KMS-11 (cell line): Measurements from ENCODE around the gene ZBTB7C.

Experiments
- H2AFZ ChIP-seq: fragments of 200-600 bp; sonication (generic); 2 replicates; pipeline ENCODE4 v1.6.1; 2016; ENCODE audit warnings: antibody characterized with exemption, mixed run types, low read depth
- H3K27ac ChIP-seq: fragments of 200-600 bp; sonication (generic); 2 replicates; pipeline ENCODE4 v1.6.1; 2016; ENCODE audit warnings: mild to moderate bottlenecking, mixed run types
- H3K27me3 ChIP-seq: fragments of 200-600 bp; sonication (generic); 2 replicates; pipeline ENCODE4 v1.6.1; 2017; ENCODE audit warnings: mild to moderate bottlenecking, low read depth, mixed run types, moderate library complexity; ENCODE audit not compliant: insufficient read depth
- H3K36me3 ChIP-seq: fragments of 200-600 bp; sonication (generic); 2 replicates; pipeline ENCODE4 v1.6.1; 2017; ENCODE audit warnings: mild to moderate bottlenecking, mixed run types; ENCODE audit not compliant: insufficient read depth
- H3K4me1 ChIP-seq: fragments of 200-600 bp; sonication (generic); 2 replicates; pipeline ENCODE4 v1.6.1; 2016; ENCODE audit warnings: mild to moderate bottlenecking, low read depth, mixed run types; ENCODE audit not compliant: poor library complexity, severe bottlenecking
- H3K4me2 ChIP-seq: fragments of 200-600 bp; sonication (generic); 2 replicates; pipeline ENCODE4 v1.7.0; 2016; ENCODE audit warnings: mild to moderate bottlenecking, mixed run types
- H3K4me3 ChIP-seq: fragments of 200-600 bp; sonication (generic); IDR thresholded peaks from 2 replicates; pipeline ENCODE4 v1.6.1; 2017; ENCODE audit warnings: low read depth, low read length, mixed read lengths; ENCODE audit not compliant: insufficient read depth
- H3K79me2 ChIP-seq: fragments of 200-600 bp; sonication (generic); 2 replicates; pipeline ENCODE4 v1.6.1; 2016; ENCODE audit warnings: low read depth, mixed run types; ENCODE audit not compliant: insufficient read depth
- H3K9ac ChIP-seq: fragments of 200-600 bp; sonication (generic); 2 replicates; pipeline ENCODE4 v1.6.1; 2016; ENCODE audit warnings: mild to moderate bottlenecking, mixed run types
- H4K20me1 ChIP-seq: fragments of 200-600 bp; sonication (generic); 2 replicates; pipeline ENCODE4 v1.6.1; 2016; ENCODE audit warnings: mild to moderate bottlenecking, mixed run types; ENCODE audit not compliant: insufficient read depth
- TF ChIP-seq, protein P1 (sequence below): fragments of 200-600 bp; sonication (generic); conservative IDR thresholded peaks from 2 replicates; pipeline ENCODE4 v1.6.1; 2017; ENCODE audit warnings: low read depth, mild to moderate bottlenecking, antibody characterized with exemption, low read length, moderate library complexity, mixed read lengths

ZBTB7C gene

GRCh38 chr18:48228301-48228715 lies 180.9 kb downstream of the ZBTB7C start:
- Histone ChIP-seq H3K9ac (no peak overlapping the region), H4K20me1 (no peaks in the 10 kb centered on the region), H3K27ac (no peak overlapping the region), H3K4me2 (no peak overlapping the region), H3K36me3 (no peaks in the 10 kb centered on the region), H3K4me3 (no peak overlapping the region), H2AFZ (no peak overlapping the region), H3K4me1 (no peaks in the 10 kb centered on the region), H3K27me3 (no peaks in the 10 kb centered on the region), H3K79me2 (no peaks in the 10 kb centered on the region)
- TF ChIP-seq, protein P1, sequence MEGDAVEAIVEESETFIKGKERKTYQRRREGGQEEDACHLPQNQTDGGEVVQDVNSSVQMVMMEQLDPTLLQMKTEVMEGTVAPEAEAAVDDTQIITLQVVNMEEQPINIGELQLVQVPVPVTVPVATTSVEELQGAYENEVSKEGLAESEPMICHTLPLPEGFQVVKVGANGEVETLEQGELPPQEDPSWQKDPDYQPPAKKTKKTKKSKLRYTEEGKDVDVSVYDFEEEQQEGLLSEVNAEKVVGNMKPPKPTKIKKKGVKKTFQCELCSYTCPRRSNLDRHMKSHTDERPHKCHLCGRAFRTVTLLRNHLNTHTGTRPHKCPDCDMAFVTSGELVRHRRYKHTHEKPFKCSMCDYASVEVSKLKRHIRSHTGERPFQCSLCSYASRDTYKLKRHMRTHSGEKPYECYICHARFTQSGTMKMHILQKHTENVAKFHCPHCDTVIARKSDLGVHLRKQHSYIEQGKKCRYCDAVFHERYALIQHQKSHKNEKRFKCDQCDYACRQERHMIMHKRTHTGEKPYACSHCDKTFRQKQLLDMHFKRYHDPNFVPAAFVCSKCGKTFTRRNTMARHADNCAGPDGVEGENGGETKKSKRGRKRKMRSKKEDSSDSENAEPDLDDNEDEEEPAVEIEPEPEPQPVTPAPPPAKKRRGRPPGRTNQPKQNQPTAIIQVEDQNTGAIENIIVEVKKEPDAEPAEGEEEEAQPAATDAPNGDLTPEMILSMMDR, result no peak

GRCh38 chr18:48227206-48227605 lies 182.0 kb downstream of the ZBTB7C start:
- no peaks in the 10 kb centered on the region for H3K79me2 ChIP-seq
- H3K9ac ChIP-seq, result no peak overlapping the region
- H3K27me3 ChIP-seq, result no peaks in the 10 kb centered on the region
- no peak overlapping the region for H3K27ac ChIP-seq
- H3K4me1 ChIP-seq, result peaks cover 8% of the 10 kb centered on the region
- no peak overlapping the region for H3K4me3 ChIP-seq
- no peak overlapping the region for H3K4me2 ChIP-seq
- TF ChIP-seq, protein P1, result no peak
- H4K20me1 ChIP-seq, result no peaks in the 10 kb centered on the region
- no peak overlapping the region for H2AFZ ChIP-seq
- no peaks in the 10 kb centered on the region for H3K36me3 ChIP-seq

- no peaks in the 10 kb centered on the region for H3K27me3 ChIP-seq
- no peak overlapping the region for H3K27ac ChIP-seq
- TF ChIP-seq, protein P1, result no peak
- no peak overlapping the region for H3K4me3 ChIP-seq
- H3K79me2 ChIP-seq, result no peaks in the 10 kb centered on the region
- no peak overlapping the region for H3K4me2 ChIP-seq
- H3K9ac ChIP-seq, result no peak overlapping the region
- no peaks in the 10 kb centered on the region for H3K36me3 ChIP-seq
- H2AFZ ChIP-seq, result no peak overlapping the region
- H4K20me1 ChIP-seq, result no peaks in the 10 kb centered on the region
- peaks cover 12% of the 10 kb centered on the region for H3K4me1 ChIP-seq
Observed at GRCh38 chr18:48226401-48226800, 182.8 kb downstream of the ZBTB7C start.

DNA sequence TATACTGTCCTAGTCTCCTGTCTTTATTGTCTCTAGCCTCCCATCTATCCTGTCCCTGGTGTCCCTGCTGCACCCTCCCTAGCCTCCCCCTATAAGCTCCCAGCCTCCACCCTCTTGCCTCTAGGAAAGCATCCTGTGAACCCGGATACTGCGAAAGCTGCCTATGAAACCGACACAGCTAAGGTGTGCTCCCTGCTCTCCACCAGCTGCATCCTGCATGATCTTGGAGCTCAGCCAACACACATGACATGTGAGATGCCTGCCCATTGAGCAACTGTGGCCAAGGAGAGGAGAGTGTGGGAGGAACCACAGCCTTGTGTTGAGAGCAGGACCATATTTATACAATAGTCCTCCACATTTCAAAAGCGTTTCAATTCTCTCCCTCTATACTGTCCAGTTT lies 187.1 kb downstream of the ZBTB7C start:
- Histone ChIP-seq H3K4me2 (peak overlapping the region; percentile 42; the same call in 1 of the 2 replicates), H3K4me1 (peaks cover 12% of the 10 kb centered on the region), H3K9ac (no peak overlapping the region), H3K27ac (no peak overlapping the region), H3K36me3 (no peaks in the 10 kb centered on the region), H3K79me2 (no peaks in the 10 kb centered on the region), H2AFZ (no peak overlapping the region), H3K27me3 (no peaks in the 10 kb centered on the region), H4K20me1 (no peaks in the 10 kb centered on the region), H3K4me3 (no peak overlapping the region)
- TF ChIP-seq, protein P1, result no peak
